Muscle of arm (tissue), 12 donors: ENCODE measurements around the gene TMC2. TPM values are rescaled to one million over a fixed set of nuclear protein-coding genes. Genes with fewer than 3 reads are reported as not detected.
A peak's percentile ranks its signal among the peaks of the same experiment; 100 is the strongest.

Source experiments
- DNase-seq: peaks from one replicate; pipeline ENCODE4 v3.0.0-alpha.2; 2013
- polyA plus RNA-seq, 12 donors: library from polyadenylated mRNA; unstranded; fragments of 120-200 nt; gene quantifications; one replicate each; pipeline ENCODE4 v1.2.1, GENCODE V29; 2013; ENCODE audit not compliant: insufficient read length in 12 of 12

Gene TMC2
- polyA plus RNA-seq, 12 donors: 0.04 to 0.14 (median 0.12) TPM; not detected in 6

- no peak for DNase-seq
Measured at GRCh38 chr20:2575682-2576081, 39.3 kb downstream of the TMC2 start.

- DNase-seq: no peak
Measured at GRCh38 chr20:2576317-2576727, 39.9 kb downstream of the TMC2 start.

GRCh38 chr20:2578475-2579192 lies 42.3 kb downstream of the TMC2 start:
- no peak for DNase-seq

- no peak for DNase-seq
Measured at GRCh38 chr20:2585811-2586210, 49.4 kb downstream of the TMC2 start.

- DNase-seq: no peak
Measured at GRCh38 chr20:2593756-2594155, 57.4 kb downstream of the TMC2 start.

GRCh38 chr20:2595076-2595475 lies 58.7 kb downstream of the TMC2 start:
- DNase-seq: no peak

- DNase-seq: no peak
Measured at GRCh38 chr20:2596673-2597279, 60.4 kb downstream of the TMC2 start.

- DNase-seq: peak; percentile 9
Measured at GRCh38 chr20:2599288-2600006, 63.1 kb downstream of the TMC2 start.

GRCh38 chr20:2602046-2602735 lies 65.8 kb downstream of the TMC2 start:
- DNase-seq: no peak

- no peak for DNase-seq
Measured at GRCh38 chr20:2602746-2603145, 66.4 kb downstream of the TMC2 start.

- DNase-seq: no peak
Measured at GRCh38 chr20:2603816-2604505, 67.6 kb downstream of the TMC2 start.

- no peak for DNase-seq
Measured at GRCh38 chr20:2604506-2604835, 68.1 kb downstream of the TMC2 start.

GRCh38 chr20:2606507-2607006 lies 70.2 kb downstream of the TMC2 start:
- no peak for DNase-seq

- DNase-seq: no peak
Measured at GRCh38 chr20:2610326-2610725, 74.0 kb downstream of the TMC2 start.

- DNase-seq: no peak
Measured at GRCh38 chr20:2610941-2611720, 74.8 kb downstream of the TMC2 start.

- no peak for DNase-seq
Measured at GRCh38 chr20:2612073-2612472, 75.7 kb downstream of the TMC2 start.

- no peak for DNase-seq
Measured at GRCh38 chr20:2616634-2617033, 80.3 kb downstream of the TMC2 start.

- DNase-seq: no peak
Measured at GRCh38 chr20:2617099-2617714, 80.8 kb downstream of the TMC2 start.

GRCh38 chr20:2618815-2619214 lies 82.4 kb downstream of the TMC2 start:
- no peak for DNase-seq

GRCh38 chr20:2619337-2619736 lies 83.0 kb downstream of the TMC2 start:
- DNase-seq: no peak
